GM18868 (cell line): ENCODE data around the gene PSTPIP2.

Experiments used
- ATAC-seq: cut with Tn5 transposase; IDR thresholded peaks from one replicate; pipeline ENCODE4 v1.9.1; 2021; ENCODE audit warnings: mild to moderate bottlenecking, moderate library complexity; ENCODE audit not compliant: unreplicated experiment

Gene PSTPIP2

GRCh38 chr18:46037512-46038305, 34.4 kb downstream of the PSTPIP2 start:
- ATAC-seq: no peak

- ATAC-seq: no peak
Measured at GRCh38 chr18:46035696-46036680, 36.1 kb downstream of the PSTPIP2 start.

GRCh38 chr18:46034230-46034629, 37.8 kb downstream of the PSTPIP2 start:
- no peak for ATAC-seq

- ATAC-seq: no peak
Measured at GRCh38 chr18:46031741-46032140, 40.3 kb downstream of the PSTPIP2 start.

- no peak for ATAC-seq
Measured at GRCh38 chr18:46028536-46028891, 43.5 kb downstream of the PSTPIP2 start.

- ATAC-seq: no peak
Measured at GRCh38 chr18:46019936-46020335, 52.1 kb downstream of the PSTPIP2 start.

GRCh38 chr18:46013484-46014189, 58.4 kb downstream of the PSTPIP2 start:
- ATAC-seq: peak; percentile 77

GRCh38 chr18:46010676-46011075, 61.4 kb downstream of the PSTPIP2 start:
- no peak for ATAC-seq

GRCh38 chr18:46010050-46010449, 62.0 kb downstream of the PSTPIP2 start:
- no peak for ATAC-seq

- ATAC-seq: no peak
Measured at GRCh38 chr18:46009125-46009840, 62.8 kb downstream of the PSTPIP2 start.

- ATAC-seq: no peak
Measured at GRCh38 chr18:46008531-46008930, 63.5 kb downstream of the PSTPIP2 start.

GRCh38 chr18:46007165-46007564, 64.9 kb downstream of the PSTPIP2 start:
- ATAC-seq: no peak

- ATAC-seq: no peak
Measured at GRCh38 chr18:46002934-46003333, 69.1 kb downstream of the PSTPIP2 start.

GRCh38 chr18:46001892-46002291, 70.2 kb downstream of the PSTPIP2 start:
- ATAC-seq: no peak

GRCh38 chr18:46001074-46001473, 71.0 kb downstream of the PSTPIP2 start:
- ATAC-seq: no peak

GRCh38 chr18:45999536-45999935, 72.5 kb downstream of the PSTPIP2 start:
- no peak for ATAC-seq

- ATAC-seq: peak; percentile 35
Measured at GRCh38 chr18:45998244-45998643, 73.8 kb downstream of the PSTPIP2 start.

- peak; percentile 75 for ATAC-seq
Measured at GRCh38 chr18:45997700-45998151, 74.3 kb downstream of the PSTPIP2 start.

GRCh38 chr18:45995461-45995860, 76.6 kb downstream of the PSTPIP2 start:
- no peak for ATAC-seq

- no peak for ATAC-seq
Measured at GRCh38 chr18:45993438-45993837, 78.6 kb downstream of the PSTPIP2 start.
